OCI-LY1 (cell line): ENCODE measurements around the gene TRIP13.

Experiments used
- H2AFZ ChIP-seq: fragments of 200-600 bp; sonication (generic), shearing (Covaris generic); 2 replicates; pipeline ENCODE4 v1.6.0; 2014; ENCODE audit warnings: antibody characterized with exemption, mild to moderate bottlenecking, low read length
- H3F3A ChIP-seq: fragments of 200-600 bp; sonication (generic), shearing (Covaris generic); 2 replicates; pipeline ENCODE4 v1.6.0; 2014; ENCODE audit warnings: mild to moderate bottlenecking, antibody characterized with exemption, low read length, moderate library complexity; ENCODE audit not compliant: insufficient read depth
- H3K27ac ChIP-seq: fragments of 200-600 bp; sonication (generic); 2 replicates; pipeline ENCODE4 v1.5.1; 2014; ENCODE audit warnings: low read length, mixed run types, mild to moderate bottlenecking, low read depth; ENCODE audit not compliant: poor library complexity, severe bottlenecking
- H3K27me3 ChIP-seq: fragments of 200-600 bp; sonication (generic); 2 replicates; pipeline ENCODE4 v1.6.0; 2014; ENCODE audit warnings: antibody characterized with exemption, mild to moderate bottlenecking, low read length, moderate library complexity; ENCODE audit not compliant: insufficient read depth
- H3K36me3 ChIP-seq: fragments of 200-600 bp; sonication (generic); 2 replicates; pipeline ENCODE4 v1.6.1; 2014; ENCODE audit warnings: mild to moderate bottlenecking, antibody characterized with exemption, low read length, moderate library complexity, mixed read lengths; ENCODE audit not compliant: insufficient read depth
- H3K4me1 ChIP-seq: fragments of 200-600 bp; sonication (generic); 2 replicates; pipeline ENCODE4 v1.5.1; 2014; ENCODE audit warnings: mild to moderate bottlenecking, low read length, moderate library complexity; ENCODE audit not compliant: insufficient read depth, severe bottlenecking
- H3K4me2 ChIP-seq: fragments of 200-600 bp; sonication (generic), shearing (Covaris generic); 2 replicates; pipeline ENCODE4 v1.6.1; 2014; ENCODE audit warnings: low read length
- H3K4me3 ChIP-seq: fragments of 200-600 bp; sonication (generic); 2 replicates; pipeline ENCODE4 v1.5.1; 2014; ENCODE audit warnings: low read length, low read depth, mild to moderate bottlenecking, mixed read lengths; ENCODE audit not compliant: poor library complexity, severe bottlenecking
- H3K79me2 ChIP-seq: fragments of 200-600 bp; shearing (Covaris generic); 2 replicates; pipeline ENCODE4 v1.6.1; 2016; ENCODE audit warnings: mixed run types, low read length, mixed read lengths; ENCODE audit not compliant: insufficient read depth
- H3K9ac ChIP-seq: fragments of 200-600 bp; sonication (generic), shearing (Covaris generic); 2 replicates; pipeline ENCODE4 v1.6.1; 2014; ENCODE audit warnings: mild to moderate bottlenecking, low read length, mixed read lengths
- H3K9me2 ChIP-seq: fragments of 200-600 bp; sonication (generic), shearing (Covaris generic); 2 replicates; pipeline ENCODE4 v1.6.1; 2014; ENCODE audit warnings: low read depth, mild to moderate bottlenecking, low read length, mixed read lengths
- H3K9me3 ChIP-seq: fragments of 200-600 bp; shearing (Covaris generic); 2 replicates; pipeline ENCODE4 v1.6.1; 2014; ENCODE audit warnings: low read length, mixed read lengths
- H4K20me1 ChIP-seq: fragments of 200-600 bp; sonication (generic), shearing (Covaris generic); 2 replicates; pipeline ENCODE4 v1.6.0; 2016; ENCODE audit warnings: mild to moderate bottlenecking, low read length; ENCODE audit not compliant: insufficient read depth
- EZH2 ChIP-seq: fragments of 200-600 bp; sonication (generic), shearing (Covaris generic); IDR thresholded peaks from 2 replicates; pipeline ENCODE4 v1.8.0; 2017; ENCODE audit warnings: borderline replicate concordance, mixed run types, mild to moderate bottlenecking, antibody characterized with exemption, low read length, moderate library complexity, mixed read lengths
- TF ChIP-seq, protein P1 (sequence below): fragments of 200-600 bp; sonication (generic), shearing (Covaris generic); IDR thresholded peaks from 2 replicates; pipeline ENCODE4 v1.5.1; 2017; ENCODE audit warnings: mild to moderate bottlenecking, antibody characterized with exemption, low read length, moderate library complexity, mixed read lengths

Gene TRIP13

GRCh38 chr5:885529-885928, 7.2 kb upstream of the TRIP13 start:
- Histone ChIP-seq H3K27me3 (no peaks in the 10 kb centered on the region), H3K4me1 (no peaks in the 10 kb centered on the region), H3K79me2 (no peaks in the 10 kb centered on the region), H3K4me2 (no peak overlapping the region), H3K36me3 (peaks cover 100% of the 10 kb centered on the region), H3K27ac (no peak overlapping the region), H2AFZ (no peak overlapping the region), H4K20me1 (no peaks in the 10 kb centered on the region), H3F3A (no peaks in the 10 kb centered on the region), H3K9me2 (no peaks in the 10 kb centered on the region), H3K9ac (no peak overlapping the region), H3K4me3 (no peak overlapping the region), H3K9me3 (no peaks in the 10 kb centered on the region)
- no peak for TF ChIP-seq EZH2
- TF ChIP-seq, protein P1, sequence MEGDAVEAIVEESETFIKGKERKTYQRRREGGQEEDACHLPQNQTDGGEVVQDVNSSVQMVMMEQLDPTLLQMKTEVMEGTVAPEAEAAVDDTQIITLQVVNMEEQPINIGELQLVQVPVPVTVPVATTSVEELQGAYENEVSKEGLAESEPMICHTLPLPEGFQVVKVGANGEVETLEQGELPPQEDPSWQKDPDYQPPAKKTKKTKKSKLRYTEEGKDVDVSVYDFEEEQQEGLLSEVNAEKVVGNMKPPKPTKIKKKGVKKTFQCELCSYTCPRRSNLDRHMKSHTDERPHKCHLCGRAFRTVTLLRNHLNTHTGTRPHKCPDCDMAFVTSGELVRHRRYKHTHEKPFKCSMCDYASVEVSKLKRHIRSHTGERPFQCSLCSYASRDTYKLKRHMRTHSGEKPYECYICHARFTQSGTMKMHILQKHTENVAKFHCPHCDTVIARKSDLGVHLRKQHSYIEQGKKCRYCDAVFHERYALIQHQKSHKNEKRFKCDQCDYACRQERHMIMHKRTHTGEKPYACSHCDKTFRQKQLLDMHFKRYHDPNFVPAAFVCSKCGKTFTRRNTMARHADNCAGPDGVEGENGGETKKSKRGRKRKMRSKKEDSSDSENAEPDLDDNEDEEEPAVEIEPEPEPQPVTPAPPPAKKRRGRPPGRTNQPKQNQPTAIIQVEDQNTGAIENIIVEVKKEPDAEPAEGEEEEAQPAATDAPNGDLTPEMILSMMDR, result no peak

DNA sequence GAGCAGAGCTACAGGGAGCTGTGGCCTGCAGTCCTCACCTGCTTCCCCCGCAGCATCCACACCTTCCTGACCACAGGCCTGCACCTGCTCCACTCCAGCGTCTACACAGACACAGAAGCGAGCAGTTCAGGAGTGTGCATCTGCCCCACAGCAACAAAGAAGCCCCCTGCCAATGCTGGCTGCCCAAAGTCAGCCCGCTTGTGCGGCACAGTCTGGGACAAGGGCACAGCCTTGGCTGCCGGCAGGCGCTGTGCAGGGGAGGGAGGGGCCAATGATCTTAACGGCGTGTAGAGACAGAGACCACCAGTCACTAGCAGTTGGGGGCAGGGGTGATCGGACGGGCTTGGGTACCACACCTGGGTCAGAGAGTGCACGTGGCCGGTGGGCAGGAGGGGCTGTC, 6.6 kb upstream of the TRIP13 start:
- TF ChIP-seq, protein P1, result no peak
- TF ChIP-seq EZH2, result no peak
- H2AFZ ChIP-seq, result no peak overlapping the region
- H3K79me2 ChIP-seq, result no peaks in the 10 kb centered on the region
- H4K20me1 ChIP-seq, result no peaks in the 10 kb centered on the region
- H3K9me2 ChIP-seq, result no peaks in the 10 kb centered on the region
- peaks cover 2% of the 10 kb centered on the region for H3K4me1 ChIP-seq
- no peaks in the 10 kb centered on the region for H3K27me3 ChIP-seq
- no peak overlapping the region for H3K4me2 ChIP-seq
- H3F3A ChIP-seq, result no peaks in the 10 kb centered on the region
- no peaks in the 10 kb centered on the region for H3K9me3 ChIP-seq
- no peak overlapping the region for H3K4me3 ChIP-seq
- H3K27ac ChIP-seq, result no peak overlapping the region
- H3K9ac ChIP-seq, result no peak overlapping the region
- peaks cover 100% of the 10 kb centered on the region for H3K36me3 ChIP-seq

DNA sequence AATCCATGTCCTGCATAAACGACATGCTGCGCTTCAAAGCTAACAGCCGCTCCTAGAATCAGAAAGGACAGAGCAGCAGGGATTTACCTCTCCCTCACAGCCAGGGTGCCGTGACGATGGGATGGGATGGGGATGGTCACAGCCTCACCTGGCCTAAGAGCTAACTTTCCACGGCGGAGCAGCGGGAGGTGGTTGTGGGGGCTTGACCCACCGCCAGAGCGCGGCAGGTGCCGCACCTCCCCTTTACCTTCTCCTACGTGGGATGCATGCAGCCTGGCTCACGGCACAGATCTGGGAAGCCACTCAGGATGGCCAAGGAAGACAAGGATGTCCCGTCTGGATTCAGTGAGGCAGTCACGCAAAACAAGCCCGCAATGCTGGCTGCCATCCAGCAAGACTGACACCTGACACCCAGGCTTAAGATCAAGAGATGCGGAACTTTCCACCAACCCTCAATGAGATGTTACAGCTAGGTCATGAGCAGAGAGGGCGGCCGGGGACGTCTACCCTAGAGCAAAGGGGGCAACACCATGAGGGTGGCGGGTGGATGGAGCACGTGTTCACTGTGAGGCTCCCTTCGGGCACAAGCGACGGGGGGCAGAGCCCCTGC, 5.9 kb upstream of the TRIP13 start:
- Histone ChIP-seq H3K4me1 (peaks cover 10% of the 10 kb centered on the region), H3K4me2 (no peak overlapping the region), H3K9ac (no peak overlapping the region), H3K9me3 (no peaks in the 10 kb centered on the region), H4K20me1 (no peaks in the 10 kb centered on the region), H3K27ac (no peak overlapping the region), H3K27me3 (no peaks in the 10 kb centered on the region), H3K4me3 (no peak overlapping the region), H3F3A (no peaks in the 10 kb centered on the region), H3K9me2 (no peaks in the 10 kb centered on the region), H3K36me3 (peaks cover 94% of the 10 kb centered on the region), H3K79me2 (no peaks in the 10 kb centered on the region), H2AFZ (no peak overlapping the region)
- TF ChIP-seq EZH2, result no peak
- TF ChIP-seq, protein P1, result no peak
